H1 (cell line): Measurements from ENCODE around the gene CANX. TPM values are rescaled to one million over a fixed set of nuclear protein-coding genes. Genes with fewer than 3 reads are reported as not detected.

ENCODE experiments used
- ASH2L ChIP-seq: fragments of 200-600, 300-600 bp; sonication (generic); IDR thresholded peaks from one replicate; pipeline ENCODE4 v1.7.1; 2017; ENCODE audit warnings: low read length
- CREB1 ChIP-seq: IDR thresholded peaks from 2 replicates; pipeline ENCODE4 v1.6.1; 2012; ENCODE audit warnings: inconsistent platforms
- CTCF ChIP-seq, 3 experiments: IDR thresholded peaks; 1 replicate in 2 of 3; 2 replicates in 1 of 3; pipeline versions ENCODE4 v1.5.1 to v1.6.1; 2011; ENCODE audit warnings: low read length in 3 of 3, mild to moderate bottlenecking in 3 of 3, inconsistent platforms in 2 of 3, low read depth in 1 of 3, moderate library complexity in 1 of 3; ENCODE audit not compliant: insufficient read depth in 1 of 3; ENCODE audit errors: control extremely low read depth in 1 of 3
- KDM5A ChIP-seq: fragments of 200-600 bp; IDR thresholded peaks from 2 replicates; pipeline ENCODE4 v1.7.1; 2012; ENCODE audit warnings: mild to moderate bottlenecking, low read length, inconsistent platforms, mixed read lengths
- PHF8 ChIP-seq: fragments of 200-600 bp; sonication (generic); conservative IDR thresholded peaks from 2 replicates; pipeline ENCODE4 v1.7.1; 2012; ENCODE audit warnings: low read depth, mild to moderate bottlenecking, inconsistent platforms, low read length, moderate library complexity
- SIX5 ChIP-seq: IDR thresholded peaks from 2 replicates; pipeline ENCODE4 v1.6.1; 2011; ENCODE audit warnings: mild to moderate bottlenecking, low read depth, low read length
- TAF7 ChIP-seq: optimal IDR thresholded peaks from 2 replicates; pipeline ENCODE3; 2011; ENCODE audit warnings: low read depth, mild to moderate bottlenecking, inconsistent platforms, low read length, moderate library complexity, borderline replicate concordance
- polyA plus RNA-seq, 7 experiments: library from polyadenylated mRNA; depleted of rRNA in 3 of 7; stranded (reverse) in 5 of 7; unstranded in 2 of 7; fragments of >200 nt in 5 of 7; fragments of 200-250 nt in 2 of 7; gene quantifications; 1 replicate in 5 of 7; 2 replicates in 1 of 7; 4 replicates in 1 of 7; pipeline versions ENCODE4 v1.2.1 to v1.2.3, GENCODE V29; 2011 to 2013; ENCODE audit warnings: missing spikeins in 2 of 7, mixed read lengths in 2 of 7
- total RNA-seq: library from RNA; stranded (reverse); fragmentation: NEBNext Ultra II Directional; extraction: Animal tissue kit (Norgen Biotek cat#: 25700); gene quantifications from 2 replicates; pipeline ENCODE4 v1.2.1, GENCODE V29; 2021

Gene CANX
- total and polyA plus RNA-seq, 2 of the 8 experiments (the other 6 are each of a cell fraction or from before 2014, with no cell fraction given) = 136 to 691 TPM

GRCh38 chr5:179678223-179679013 lies 20.3 kb upstream of the CANX start (continued):
- TF ChIP-seq CTCF (IDR thresholded peaks at IDR 0.05; ENCODE audit: control extremely low read depth in 1 of 3, insufficient read depth in 1 of 3, low read depth in 1 of 3, low read length in 3 of 3) (peak in 1 of 3 experiments; percentile 0; a peak in 1 of 4 replicates), ASH2L (peak; percentile 86), KDM5A (0 out of 2 replicates have a peak, but pooled peaks have one; percentile 5), SIX5 (no peak), CREB1 (peak; percentile 88), TAF7 (peak; percentile 62), PHF8 (peak; percentile 79)
